D721Med (cell line): ENCODE measurements around the gene STARD13.

Source experiments
- DNase-seq: peaks from one replicate; pipeline ENCODE4 v3.0.0; 2011; ENCODE audit warnings: low spot score; ENCODE audit not compliant: insufficient read length
- FAIRE-seq: peaks from 2 replicates; lab custom pipeline; 2011; peaks lifted over from hg19 to GRCh38; lab: Jason Lieb, UNC
- CTCF ChIP-seq: IDR thresholded peaks from 2 replicates; pipeline ENCODE4 v1.5.1; 2012; ENCODE audit warnings: mild to moderate bottlenecking, control low read depth; ENCODE audit not compliant: insufficient read depth; ENCODE audit errors: missing control alignments

The STARD13 gene

GRCh38 chr13:33137721-33138120, 147.8 kb downstream of the STARD13 start:
- no peak for DNase-seq
- no peak for FAIRE-seq
- TF ChIP-seq CTCF: no peak

- DNase-seq (no peak), FAIRE-seq (no peak)
- no peak for TF ChIP-seq CTCF
Measured at GRCh38 chr13:33135097-33135496, 150.5 kb downstream of the STARD13 start.

DNA sequence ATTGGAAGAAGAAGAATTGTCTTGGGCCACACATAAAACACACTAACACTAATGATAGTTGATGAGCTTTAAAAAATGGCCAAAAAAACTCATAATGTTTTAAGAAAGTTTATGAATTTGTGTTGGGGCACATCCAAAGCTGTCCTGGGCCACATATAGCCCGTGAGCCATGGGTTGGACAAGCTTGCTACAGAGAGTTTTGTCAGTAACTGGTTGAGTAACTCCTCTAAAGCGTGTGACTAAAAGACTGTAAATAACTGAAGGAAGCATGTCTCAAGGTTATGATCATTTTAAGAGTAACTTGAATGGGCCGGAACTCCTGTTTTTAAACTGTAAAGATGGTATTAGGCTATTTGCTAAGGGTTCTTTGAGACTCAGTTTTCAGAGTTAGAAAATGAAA, 151.3 kb downstream of the STARD13 start:
- DNase-seq: no peak
- TF ChIP-seq CTCF: no peak
- FAIRE-seq: no peak

- no peak for TF ChIP-seq CTCF
- FAIRE-seq: no peak
- no peak for DNase-seq
Measured at GRCh38 chr13:33132644-33133440, 152.7 kb downstream of the STARD13 start.

DNA sequence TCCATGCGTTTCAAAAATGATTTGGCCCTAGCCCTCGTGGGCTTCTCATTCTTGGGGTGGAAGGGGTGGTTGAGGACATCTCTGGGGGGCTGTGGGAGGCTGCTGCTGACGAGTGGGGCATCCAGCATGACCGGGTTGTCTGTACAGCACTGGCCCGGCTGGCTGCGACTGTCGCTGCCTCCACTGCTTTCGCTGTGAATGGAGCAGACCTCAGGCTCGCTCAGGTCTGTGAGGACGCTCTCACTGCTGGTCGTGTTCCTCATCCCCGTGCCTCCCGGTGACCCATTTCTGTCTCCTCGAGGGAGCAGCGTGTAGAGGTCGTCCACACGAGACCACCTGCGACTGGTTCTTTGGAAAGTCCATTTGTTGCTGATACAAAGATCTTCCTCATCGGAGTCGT, 155.7 kb downstream of the STARD13 start:
- DNase-seq (no peak), FAIRE-seq (no peak)
- TF ChIP-seq CTCF: no peak

DNA sequence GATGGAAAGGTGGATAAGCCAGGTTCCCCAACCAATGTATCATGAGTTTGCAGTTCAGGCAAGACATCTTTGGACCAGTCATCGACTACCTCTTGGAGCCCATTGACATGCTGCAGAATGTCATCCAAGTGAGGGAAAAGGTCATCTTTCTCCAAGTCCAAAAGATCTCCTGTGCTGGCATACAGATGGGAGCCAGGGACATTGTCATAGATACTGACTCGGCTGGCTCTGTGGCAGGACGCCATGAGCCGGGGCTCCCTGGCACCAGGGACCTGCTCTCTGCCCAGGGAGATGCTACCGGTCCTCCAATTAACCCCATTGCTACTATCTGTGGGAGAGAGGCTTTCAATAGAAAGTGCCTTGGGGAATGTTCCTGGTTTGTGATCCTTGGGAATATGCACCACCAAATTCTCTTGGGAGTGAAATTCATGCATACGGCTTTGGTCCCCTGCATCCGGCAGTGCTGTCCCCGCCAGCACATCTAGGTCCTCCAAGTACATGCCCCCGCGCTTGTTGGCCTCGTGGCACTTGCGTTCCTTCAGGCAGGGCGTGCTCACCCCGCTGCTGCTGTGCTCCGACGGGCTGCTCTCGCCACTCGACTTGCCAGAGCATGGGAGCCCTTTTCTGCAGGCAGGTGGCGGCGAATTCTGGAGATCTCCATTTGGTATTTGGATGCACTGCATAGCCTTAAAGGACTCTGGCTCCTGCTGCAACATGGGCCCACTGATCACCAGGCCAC, 156.3 kb downstream of the STARD13 start:
- no peak for DNase-seq
- FAIRE-seq: no peak
- TF ChIP-seq CTCF: no peak

DNA sequence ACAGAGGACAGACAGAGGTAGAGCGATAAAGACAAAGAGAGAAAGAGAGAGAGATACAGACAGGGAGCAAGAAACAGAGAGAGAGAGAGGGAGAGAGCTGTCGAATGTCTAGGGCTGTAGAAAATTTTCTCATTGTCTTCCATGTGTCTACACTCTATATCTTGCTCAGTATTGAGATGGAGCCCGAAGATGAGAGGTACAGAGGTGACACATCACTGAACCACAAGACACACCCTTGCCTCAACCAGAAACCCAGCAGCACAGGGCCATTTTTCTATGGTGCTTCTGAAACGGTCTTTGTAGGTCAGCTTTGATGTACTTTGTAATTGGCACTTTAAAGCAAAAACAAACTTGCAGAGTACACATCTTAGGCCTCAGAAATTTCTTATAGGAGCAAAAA, 157.4 kb downstream of the STARD13 start:
- no peak for DNase-seq
- TF ChIP-seq CTCF: no peak
- no peak for FAIRE-seq
